HG02840 (cell line): ENCODE data around the gene BUB1.
"Not testable (repeated sequence)": the region's sequence is repeated elsewhere in the genome, so short reads cannot be mapped to it uniquely, and the experiment has no call there.

Experiments
- ATAC-seq: cut with Tn5 transposase; IDR thresholded peaks from one replicate; pipeline ENCODE4 v1.9.1; 2021; ENCODE audit warnings: mild to moderate bottlenecking, moderate library complexity, moderate number of reproducible peaks; ENCODE audit not compliant: unreplicated experiment, low FRiP score

Gene BUB1

GRCh38 chr2:110660558-110660957 is 17.3 kb downstream of the BUB1 start:
- ATAC-seq, result no peak

DNA sequence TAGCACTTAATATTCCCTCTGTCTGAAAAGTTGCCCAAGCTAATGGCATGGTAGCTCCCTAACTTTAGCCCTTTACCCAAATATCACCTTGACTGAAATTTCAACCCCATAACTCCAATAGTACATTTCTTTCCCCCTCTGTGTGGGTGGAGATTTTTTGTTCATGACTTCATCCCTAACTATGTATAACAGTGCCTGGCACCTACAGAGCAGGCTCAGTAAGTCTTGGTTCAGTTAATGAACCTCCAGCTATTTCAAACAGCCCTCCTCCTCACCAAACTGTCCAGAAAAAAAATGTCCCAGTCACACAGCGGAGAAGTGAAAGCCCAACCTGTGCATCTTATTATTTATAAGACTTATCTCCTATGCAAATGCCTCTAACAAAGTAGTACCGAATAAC is 18.6 kb downstream of the BUB1 start:
- no peak for ATAC-seq

GRCh38 chr2:110657724-110658305 is 20.0 kb downstream of the BUB1 start:
- no peak for ATAC-seq

DNA sequence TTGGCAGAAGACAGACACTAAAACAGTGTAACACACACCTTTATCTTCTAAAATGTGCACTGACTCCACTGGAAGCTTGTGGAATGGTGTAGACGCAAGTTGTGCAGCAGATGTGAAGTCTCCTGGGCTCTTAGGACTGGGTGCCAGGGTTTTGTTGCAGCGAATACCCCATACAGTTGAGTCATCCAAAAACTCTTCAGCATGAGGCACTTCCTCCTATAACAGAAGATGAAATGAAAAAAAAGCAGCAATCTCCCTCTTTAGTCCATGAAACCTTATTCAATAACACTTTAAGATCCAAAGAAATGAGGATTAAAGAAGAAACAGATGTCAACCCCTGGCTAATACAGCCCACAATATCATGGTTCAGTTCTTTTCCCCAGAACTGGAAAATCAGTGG is 22.2 kb downstream of the BUB1 start:
- ATAC-seq, result no peak

- no peak for ATAC-seq
These were observed 24.0 kb downstream of the BUB1 start for GRCh38 chr2:110653861-110654260.

GRCh38 chr2:110650346-110650745 is 27.5 kb downstream of the BUB1 start:
- ATAC-seq, result no peak

DNA sequence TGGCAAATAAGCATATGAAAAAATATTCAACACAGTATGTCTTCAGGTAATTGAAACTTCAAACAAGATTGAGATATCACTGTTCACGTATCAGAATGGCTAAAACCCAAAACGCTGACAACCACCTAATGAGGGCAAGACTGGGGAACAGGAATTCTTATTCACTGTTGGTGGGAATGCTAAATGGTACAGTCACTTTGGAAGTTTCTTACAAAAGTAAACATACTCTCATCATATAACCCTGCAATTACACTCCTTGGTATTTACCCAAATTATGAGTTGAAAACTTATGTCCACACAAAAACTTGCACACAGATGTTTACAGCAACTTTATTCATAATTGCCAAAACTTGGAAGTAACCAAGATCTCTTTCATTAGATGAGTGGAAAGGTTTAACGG is 30.1 kb downstream of the BUB1 start:
- no peak for ATAC-seq

DNA sequence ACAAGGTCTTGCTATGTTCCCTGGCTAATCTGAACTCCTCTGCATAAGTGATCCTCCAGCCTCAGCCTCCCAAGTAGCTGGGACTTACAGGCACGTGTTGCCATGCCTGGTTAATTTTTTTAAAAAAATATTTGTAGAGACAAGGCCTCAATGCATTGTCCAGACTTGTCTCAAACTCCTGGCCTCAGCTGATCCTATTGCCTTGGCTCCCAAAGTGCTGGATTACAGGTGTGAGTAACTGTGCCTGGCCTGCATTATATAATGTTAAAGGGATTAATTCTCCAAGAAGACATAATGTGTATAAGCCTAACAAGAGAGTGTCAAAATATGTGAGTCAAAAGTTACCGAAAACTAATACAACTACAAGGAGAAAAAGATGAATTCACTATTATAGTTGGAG is 32.2 kb downstream of the BUB1 start:
- no peak for ATAC-seq

GRCh38 chr2:110644357-110644756 is 33.5 kb downstream of the BUB1 start:
- ATAC-seq, result no peak

- no peak for ATAC-seq
These were observed 35.5 kb downstream of the BUB1 start for GRCh38 chr2:110642360-110642759.

- no peak for ATAC-seq
These were observed 37.9 kb downstream of the BUB1 start for GRCh38 chr2:110639972-110640371.

- no peak for ATAC-seq
These were observed 38.7 kb downstream of the BUB1 start for GRCh38 chr2:110638952-110639695.

DNA sequence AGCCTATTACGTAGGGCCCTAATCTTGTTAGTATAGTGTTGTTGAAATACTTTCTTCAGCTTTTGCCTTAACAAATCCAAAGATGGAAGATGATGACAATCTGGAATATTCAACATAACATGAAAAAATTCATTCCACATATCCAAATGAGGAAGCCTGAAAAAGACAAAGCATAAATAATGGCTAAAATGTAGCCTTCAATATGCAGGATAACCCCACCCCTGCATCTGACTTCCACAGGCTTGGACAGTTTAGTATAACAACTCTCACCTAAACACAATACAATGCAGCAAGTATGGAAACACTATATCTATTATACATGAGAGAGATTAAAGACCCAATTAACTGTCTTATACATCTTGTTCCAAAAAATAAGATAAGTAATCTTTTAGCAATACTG is 39.9 kb downstream of the BUB1 start:
- ATAC-seq, result no peak

DNA sequence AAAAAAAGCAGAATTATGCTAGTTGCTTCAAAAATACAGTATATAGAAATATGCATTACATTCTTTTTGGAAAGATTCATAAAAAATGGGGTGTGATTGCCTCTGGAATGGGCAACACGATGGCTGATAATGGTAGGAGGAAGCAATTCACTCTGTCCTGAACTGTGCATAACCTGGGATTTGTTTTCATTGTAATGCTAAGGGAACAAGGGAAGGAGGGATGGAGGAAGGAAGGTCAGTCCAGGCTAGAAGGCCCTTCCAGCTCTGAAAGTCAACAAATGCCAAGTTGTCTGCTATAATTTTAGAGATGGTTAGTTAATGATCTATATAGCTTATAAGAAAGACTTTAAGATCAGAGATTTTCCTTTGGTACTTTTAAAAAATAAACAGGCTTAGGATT is 40.8 kb downstream of the BUB1 start:
- ATAC-seq, result no peak

DNA sequence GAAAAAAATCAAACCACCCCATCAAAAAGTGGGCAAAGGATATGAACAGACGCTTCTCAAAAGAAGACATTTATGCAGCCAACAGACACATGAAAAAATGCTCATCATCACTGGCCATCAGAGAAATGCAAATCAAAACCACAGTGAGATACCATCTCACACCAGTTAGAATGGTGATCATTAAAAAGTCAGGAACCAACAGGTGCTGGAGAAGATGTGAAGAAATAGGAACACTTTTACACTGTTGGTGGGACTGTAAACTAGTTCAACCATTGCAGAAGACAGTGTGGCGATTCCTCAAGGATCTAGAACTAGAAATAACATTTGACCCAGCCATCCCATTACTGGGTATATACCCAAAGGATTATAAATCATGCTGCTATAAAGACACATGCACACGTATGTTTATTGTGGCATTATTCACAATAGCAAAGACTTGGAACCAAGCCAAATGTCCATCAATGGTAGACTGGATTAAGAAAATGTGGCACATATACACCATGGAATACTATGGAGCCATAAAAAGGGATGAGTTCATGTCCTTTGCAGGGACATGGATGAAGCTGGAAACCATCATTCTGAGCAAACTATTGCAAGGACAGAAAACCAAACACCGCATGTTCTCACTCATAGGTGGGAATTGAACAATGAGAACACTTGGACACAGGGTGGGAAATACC is 41.8 kb downstream of the BUB1 start:
- not testable (repeated sequence) for ATAC-seq

- not testable (repeated sequence) for ATAC-seq
These were observed 50.5 kb downstream of the BUB1 start for GRCh38 chr2:110627348-110627747.

GRCh38 chr2:110619326-110619939 is 58.4 kb downstream of the BUB1 start:
- ATAC-seq, result not testable (repeated sequence)

DNA sequence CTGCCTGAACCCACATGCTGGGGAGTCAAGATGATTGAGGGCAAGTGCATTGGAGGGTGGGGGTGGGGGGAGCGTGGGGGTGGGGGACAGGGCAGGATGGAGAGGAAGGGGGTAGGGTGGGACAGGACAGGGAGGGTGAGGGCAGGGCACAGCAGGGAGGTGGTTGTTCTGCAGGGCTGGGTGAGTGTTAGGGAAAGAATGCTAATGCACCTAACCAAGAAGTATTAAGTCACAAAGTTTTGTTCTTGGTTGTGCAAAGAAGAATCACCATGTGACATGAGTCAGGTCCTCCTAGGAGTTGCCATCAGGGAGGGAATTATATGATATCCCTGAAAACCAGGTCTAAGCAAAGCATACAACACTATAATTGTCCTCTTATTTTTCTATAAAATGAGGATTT is 63.9 kb downstream of the BUB1 start:
- not testable (repeated sequence) for ATAC-seq

GRCh38 chr2:110610613-110611250 is 67.1 kb downstream of the BUB1 start:
- ATAC-seq, result not testable (repeated sequence)

GRCh38 chr2:110609843-110610612 is 67.8 kb downstream of the BUB1 start:
- ATAC-seq, result not testable (repeated sequence)
